ENCODE data around the gene POU3F1.

POU3F1 gene

DNA sequence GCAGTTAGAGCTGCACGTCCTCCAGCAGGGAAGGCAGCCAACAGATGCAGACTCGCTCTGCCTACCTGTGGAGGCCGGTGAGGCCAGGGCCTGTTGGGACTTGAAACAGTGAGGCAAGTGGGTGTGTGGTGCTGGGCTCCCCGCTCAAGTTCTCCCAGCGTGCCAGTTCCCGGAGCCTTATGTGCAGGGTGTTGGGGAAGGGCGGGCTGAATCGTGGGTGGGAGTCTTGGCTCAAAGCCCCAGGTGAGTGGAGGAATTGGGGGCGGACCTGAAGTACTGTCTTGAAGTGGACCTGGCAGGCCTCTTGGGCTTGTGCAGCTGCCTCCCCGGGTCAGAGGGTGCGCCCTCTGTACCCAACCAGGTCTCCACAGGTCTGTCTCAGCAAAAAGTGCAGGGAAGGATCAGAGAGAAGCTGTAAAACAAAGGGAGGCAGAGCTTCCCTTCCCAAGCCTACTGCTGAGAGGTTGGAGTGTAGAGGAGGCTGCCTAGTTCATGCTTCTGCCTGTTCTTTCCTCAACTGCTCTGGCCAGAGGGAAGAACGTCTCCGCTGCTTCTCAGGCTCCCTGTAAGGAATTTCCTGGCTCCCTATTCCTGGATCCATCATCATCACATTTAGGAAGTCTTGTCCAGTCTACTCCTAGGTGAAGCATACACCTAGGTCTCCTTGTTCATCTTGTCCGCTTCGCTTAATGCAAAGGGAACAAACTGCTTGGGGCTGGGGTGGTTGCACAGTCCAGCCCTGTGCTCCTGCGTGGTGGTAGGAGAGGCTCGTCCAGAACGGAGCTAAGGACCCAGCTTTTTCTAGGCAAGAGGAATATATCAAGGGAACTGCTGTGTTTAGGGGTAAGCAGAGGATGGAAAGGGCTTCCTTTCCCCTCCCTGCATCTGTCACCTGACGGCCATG, 19.1 kb downstream of the POU3F1 start:
- no peak for DNase-seq

DNA sequence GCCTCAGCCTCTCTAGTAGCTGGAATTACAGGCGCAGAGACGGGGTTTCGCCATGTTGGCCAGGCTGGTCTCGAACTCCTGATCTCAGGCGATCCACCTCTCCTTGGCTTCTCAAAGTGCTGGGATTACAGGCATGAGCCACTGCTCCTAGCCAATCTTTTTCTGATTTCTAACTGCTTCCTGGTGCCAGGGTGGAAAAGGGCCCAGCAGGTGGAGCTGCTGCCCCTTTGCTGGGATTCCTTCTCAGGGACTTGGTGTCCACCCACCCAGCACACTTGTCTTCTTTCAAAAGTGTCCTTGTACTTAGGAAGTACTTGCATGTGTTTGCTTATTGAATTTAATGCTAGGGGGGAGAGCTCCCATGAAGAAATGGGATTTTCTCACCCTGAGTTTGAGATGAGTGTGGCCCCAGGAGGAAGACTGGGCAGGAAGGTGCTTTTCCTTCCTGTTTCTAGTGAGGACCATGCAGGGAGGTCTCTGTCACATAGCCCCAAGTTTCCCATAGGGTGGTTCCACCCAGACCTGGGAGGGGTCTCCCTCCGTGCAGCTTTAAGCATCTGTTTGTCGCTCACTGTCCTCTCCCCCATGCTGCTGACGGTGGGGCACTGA, 19.9 kb downstream of the POU3F1 start:
- no peak for DNase-seq

DNA sequence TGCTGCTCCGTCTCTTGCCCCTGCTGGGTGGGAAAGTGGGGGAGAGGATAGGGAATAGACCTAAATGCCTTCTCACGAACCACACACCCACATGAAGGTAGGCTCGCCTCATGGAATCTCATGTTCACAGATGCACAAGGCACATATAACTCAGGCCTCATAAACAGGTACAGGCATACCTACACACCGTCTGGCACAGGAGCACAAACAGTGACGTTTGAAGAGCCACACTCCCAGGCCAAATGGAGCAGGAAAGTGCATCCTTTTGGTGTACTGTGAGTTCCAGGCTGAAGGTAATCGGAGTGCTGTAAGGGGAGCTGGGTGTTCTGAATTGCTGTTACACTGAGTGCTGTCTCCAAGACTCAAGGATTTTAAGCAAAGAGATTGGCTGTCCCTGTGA, 20.9 kb downstream of the POU3F1 start:
- no peak for DNase-seq

DNA sequence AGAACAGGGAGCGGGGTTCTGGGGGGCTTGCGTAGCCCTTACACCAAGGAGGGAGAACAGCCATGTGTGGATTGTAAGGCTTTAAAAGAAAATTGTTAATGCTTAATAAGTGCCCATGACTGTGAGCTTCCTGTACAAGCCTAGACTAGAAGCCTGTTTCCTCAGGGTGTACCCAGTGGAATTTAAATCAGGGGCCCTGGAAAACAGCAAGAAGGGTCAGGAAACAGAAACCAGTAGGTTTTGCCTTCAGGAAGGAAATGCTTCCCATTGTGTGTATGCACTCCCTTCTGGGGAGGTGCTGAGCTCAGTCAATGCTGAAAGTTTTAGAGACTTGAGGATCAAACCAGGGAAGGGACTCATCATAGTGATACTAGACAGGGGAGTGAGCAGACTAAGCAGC, 21.4 kb downstream of the POU3F1 start:
- no peak for DNase-seq

DNA sequence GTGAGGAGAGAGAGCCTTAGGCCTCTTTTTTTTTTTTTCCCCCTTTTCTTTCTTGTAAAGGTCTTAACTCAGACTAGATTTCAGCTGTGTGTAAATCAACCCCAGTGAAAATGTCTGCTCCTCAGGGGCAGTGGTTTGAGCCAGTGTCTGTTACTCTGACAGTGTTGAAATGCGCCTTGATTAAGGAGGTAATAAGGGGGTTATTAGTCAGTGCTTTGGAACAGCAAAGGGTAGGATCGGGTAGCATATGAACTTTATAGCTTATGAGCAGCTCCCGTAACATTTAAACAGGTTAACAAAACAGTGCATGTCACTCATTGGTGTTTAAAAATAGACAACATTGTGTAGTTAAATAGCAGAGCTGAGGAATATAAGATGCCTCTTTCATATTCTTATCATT, 23.8 kb downstream of the POU3F1 start:
- DNase-seq, result no peak

DNA sequence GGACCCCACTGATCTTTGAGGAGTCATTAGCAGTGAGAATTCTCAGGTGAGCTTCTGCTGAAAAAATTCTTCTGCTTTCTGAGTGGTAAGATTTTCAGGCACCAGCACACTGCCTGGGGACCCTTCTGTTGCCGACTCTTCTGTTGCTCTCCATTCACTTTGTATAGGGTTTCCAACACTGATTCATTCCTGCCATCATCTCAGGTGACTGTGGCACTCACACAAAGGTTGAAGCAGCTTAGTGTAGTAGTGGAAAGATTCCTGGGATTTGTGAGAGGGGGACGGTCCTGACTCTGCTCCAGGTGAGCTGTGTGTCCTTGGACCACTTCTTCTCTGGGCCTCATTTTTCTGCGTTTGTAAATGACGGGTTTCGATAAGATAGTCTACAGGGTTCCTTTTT, 24.6 kb downstream of the POU3F1 start:
- no peak for DNase-seq

DNA sequence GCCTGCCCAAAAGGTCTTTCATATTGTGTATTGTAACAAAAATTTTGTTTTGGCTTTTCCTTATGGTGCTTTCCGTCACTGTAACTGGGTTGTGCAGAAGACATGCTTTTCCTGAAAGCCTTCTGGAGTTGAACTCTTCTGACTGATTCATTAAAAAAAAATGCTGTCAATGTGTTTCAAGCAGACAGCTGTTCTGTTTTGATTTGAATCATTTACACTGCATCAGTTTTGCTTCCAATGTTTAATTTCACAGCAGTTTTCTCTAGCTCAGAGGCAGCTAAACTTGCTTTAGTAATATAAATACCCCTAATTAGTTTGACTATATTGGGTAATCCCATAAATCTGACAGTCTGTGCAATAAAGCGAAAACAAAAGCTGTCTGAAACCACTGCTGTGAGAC, 26.2 kb downstream of the POU3F1 start:
- no peak for DNase-seq

DNA sequence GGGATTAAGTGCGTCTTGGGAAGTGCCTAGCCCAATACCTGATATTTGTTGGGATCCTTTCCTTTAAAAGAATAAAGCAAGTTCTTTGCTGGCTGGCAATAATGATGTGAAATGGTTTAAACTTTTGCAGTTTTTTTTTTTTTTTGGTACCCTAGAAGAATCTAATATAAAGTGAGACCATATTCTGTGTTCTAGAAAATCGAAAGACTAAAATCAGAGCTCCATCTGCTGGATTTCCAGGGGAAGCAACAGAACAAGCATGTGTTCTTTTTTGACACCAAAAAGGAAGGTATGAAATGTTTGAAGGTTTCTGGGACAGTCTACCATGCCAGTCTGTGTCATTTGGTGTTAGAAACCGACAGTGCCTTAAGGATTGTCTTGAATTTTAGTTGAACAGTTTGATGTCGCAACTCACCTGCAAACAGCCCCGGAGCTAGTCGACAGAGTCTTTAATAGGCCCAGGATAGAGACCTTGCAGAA, 27.7 kb downstream of the POU3F1 start:
- DNase-seq, result peak; percentile 39

DNA sequence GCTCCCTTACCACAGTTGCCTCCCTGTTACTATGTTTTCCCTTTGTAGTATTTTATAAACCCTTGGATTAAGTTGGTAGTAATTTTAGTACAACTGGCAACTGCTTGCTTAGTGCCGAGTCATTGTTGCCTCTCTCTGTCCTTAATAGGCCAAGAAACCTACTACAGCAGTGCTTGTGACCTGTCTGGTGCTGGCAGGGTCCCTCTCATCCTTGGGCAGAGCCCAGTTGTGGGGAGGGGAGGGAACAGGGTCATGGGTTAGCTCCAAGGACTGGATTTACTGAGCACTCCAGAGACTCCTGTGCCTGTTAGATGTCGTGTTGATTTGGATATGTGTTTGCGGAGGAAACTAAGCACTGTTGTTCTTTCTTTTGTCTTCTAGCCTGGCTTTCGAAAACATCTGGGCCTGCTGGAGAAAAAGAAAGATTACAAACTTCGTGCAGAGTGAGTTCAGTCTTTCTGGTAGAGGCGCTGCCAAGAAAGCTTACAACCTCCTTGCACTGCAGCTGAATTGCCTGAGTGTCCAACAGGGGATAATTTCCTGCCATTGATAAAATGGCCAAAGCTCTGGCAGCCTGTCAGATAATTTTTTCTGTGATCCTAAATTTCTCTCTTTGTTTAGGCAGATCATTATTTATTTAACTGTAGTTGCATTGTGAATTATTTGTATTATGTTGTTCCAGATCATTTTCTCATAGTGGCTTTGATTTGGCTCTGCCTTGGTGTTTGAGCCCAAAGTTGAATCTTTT, 30.4 kb downstream of the POU3F1 start:
- peak; percentile 50 for DNase-seq

DNA sequence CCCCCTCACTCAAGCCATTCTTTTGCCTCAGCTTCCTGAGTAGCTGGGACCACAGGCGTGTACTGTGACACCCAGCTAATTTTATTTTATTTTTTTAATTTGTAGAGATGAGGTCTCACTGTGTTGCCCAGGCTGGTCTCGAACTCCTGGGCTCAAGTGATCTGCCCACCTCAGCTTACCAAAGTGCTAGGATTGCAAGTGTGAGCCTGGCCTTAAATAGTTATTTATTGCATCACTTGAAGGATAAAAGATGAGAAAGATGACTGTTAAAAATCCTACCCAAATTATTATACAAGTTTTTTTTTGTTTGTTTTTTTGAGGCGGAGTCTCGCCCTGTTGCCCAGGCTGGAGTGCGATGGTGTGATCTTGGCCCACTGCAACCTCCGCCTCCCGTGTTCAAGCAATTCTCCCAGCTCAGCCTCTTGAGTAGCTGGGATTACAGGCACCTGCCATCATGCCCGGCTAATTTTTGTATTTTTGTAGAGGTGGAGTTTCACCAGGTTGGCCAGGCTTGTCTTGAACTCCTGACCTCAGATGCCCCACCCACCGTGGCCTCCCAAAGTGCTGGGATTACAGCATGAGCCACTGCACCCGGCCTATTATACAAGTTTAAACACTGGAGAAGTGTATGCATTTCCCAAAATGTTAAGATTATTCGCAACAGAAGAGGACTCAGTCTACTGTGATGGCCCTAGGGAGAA, 31.7 kb downstream of the POU3F1 start:
- DNase-seq, result no peak

DNA sequence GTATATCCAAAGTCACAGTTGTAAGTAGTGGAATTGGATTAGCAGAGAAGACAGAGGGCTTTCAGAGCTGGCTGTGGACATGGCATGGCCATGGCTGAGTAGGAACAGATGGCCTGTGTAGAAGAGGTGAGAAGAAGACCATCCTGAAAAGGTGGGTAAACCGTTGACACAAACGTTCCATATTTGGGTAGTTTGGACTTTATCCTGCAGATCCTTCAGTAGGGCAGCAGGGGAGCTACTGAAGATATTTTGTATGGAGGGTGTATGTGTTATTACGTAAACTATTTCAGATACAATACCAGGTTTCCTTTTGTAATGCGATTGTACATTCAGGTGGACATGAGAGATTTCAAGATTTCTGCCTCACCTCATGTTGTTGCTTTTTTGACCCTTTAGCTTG, 32.4 kb downstream of the POU3F1 start:
- DNase-seq, result no peak

DNA sequence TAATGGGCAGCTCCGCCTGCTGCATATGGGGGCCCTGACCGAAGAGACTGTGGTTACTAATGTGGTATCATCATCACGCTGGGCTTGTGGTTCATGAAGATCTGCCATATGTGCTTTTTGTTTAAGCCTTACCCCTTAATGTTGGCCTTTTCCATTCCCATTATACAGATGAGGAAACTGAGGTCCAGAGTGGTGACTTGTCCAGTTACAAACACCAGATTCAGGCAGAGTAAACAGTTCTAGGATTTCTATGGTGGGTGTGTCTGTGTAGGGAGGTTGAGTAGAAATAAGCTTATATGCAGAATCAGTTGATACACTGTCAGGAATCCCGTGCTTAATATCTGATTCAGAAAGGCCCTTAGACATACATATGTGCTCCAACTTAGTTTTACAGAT, 33.4 kb downstream of the POU3F1 start:
- DNase-seq, result no peak

DNA sequence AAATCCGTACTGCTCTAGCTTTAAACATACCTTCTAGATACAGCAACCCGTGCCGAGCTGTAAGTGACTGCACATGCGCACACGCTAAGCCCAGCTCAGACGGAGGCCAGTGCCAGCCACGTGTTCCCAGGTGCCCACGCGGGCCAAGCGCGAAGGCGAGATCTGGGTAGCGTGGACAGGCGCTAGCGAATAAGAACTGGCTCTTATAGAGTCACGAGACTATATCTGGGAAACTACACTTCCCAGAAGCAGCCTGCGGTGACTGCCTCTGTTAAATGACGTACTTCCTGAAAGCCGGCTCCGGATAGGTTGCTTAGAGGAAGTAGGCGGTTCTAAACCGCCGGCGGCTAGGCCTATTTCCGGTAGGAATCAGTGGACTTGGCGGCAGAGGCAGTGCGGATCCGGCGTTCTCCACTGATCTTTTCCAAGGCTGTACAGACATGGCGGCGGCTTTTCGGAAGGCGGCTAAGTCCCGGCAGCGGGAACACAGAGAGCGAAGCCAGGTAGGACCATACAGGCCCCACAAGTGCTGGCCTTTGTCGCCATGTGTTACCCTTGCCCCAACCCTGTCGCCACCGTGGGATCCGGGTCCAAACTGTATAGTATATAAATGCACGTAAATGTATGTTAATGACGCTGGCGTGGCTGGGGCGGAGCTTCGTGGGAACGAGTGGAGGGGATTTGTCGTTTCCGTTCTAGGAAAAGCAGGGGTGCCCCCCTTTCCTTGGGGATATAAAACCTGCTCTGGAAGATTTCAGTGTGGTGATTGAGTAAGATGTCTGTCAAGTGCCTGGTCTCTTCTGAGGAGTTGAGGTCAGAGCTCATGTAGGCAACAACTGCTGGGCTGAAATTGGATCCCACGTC, 34.0 kb downstream of the POU3F1 start, which contains the start of gene UTP11:
Gene UTP11 (plus strand): TSS at position 372 of the 864 bp plus-strand sequence. CDS start 69 bp downstream, at position 441.
- DNase-seq, result peak; percentile 100

DNA sequence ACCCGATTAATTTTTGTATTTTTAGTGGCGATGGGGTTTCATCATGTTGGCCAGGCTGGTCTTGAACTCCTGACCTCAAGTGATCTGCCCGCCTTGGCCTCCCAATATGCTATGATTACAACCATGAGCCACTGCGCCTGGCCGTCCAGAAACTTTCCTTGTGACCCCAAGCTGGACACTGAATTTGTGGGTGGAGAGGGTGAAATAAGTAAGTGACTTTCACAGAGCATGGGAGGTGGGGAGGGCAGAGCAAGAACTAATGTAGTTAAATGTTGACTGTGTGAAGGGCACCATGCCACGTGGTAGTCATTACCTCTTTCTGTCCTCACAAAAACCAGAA, 36.8 kb downstream of the POU3F1 start:
- DNase-seq, result no peak

DNA sequence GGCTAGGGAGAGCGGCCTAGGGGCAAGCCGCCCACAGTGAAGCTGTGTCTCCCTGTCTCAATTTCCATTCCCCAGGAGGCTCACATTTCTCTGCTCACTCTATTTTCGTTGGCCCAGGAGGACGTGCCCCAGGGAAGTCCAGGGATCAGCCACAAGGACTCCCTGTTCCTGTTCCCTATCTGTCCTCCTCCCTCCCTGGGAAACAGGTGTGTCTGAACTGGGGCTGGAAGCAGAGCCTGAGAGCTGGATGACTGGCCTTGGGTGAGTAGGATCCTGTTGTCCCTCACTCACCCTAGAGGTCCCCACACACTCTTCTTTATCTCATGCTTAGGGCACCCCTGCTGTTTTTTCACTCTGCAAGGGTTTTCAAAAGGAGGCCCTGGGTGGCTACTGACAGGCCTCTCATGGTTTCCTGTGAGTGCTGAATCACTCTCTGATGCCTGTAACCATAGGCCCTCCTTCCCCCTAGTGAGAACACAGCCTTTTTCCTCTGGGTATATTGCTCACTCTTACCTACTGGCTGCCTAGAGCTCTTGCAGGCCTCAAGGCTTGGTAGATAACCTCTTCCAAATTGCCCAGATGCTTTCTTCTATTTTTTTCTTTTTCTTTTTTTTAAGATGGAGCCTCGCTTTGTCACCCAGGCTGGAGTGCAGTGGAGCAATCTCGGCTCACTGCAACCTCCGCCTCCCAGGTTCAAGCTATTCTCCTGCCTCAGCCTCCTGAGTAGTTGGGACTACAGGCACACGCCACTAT, 37.3 kb downstream of the POU3F1 start:
- peak; percentile 90 for DNase-seq

DNA sequence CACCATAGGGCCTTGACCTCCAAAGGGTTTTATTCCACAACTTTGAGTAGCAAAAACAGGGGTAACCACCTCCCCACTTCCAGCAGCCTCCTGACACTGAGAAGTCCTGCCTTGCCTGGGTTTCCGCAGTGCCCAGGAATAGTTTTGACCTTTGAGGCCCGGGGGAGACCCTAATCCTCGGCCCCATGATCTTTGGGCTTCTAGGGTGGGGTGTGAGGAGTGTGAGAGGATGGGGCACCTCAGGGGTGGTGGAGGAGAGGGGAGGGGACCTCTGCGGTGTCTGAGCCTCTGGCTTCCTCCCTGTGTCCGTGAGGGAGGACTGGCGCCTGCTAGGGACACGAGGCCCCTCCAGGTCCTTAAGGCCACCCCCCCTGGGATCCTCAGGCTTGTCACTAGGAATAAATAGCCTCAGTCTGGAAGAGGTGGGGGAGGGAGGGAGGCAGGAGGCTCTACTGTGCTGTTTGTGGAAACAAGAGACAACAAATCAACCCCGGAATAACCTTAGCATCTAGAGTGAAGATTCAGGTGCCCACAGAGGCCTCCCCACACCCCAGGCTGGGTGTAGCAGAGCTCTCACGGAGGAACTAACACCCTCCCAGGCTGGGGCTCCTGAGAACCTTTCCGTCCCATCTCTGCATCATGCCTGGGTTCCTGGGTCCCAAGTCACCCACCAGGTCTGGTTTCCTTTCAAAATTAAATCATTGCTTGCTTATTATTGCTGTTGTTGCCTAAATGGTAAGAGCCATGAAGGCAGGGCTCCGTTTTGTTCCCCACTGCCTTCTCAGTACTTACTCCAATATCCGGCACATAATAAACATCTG, 40.4 kb downstream of the POU3F1 start:
- no peak for DNase-seq

DNA sequence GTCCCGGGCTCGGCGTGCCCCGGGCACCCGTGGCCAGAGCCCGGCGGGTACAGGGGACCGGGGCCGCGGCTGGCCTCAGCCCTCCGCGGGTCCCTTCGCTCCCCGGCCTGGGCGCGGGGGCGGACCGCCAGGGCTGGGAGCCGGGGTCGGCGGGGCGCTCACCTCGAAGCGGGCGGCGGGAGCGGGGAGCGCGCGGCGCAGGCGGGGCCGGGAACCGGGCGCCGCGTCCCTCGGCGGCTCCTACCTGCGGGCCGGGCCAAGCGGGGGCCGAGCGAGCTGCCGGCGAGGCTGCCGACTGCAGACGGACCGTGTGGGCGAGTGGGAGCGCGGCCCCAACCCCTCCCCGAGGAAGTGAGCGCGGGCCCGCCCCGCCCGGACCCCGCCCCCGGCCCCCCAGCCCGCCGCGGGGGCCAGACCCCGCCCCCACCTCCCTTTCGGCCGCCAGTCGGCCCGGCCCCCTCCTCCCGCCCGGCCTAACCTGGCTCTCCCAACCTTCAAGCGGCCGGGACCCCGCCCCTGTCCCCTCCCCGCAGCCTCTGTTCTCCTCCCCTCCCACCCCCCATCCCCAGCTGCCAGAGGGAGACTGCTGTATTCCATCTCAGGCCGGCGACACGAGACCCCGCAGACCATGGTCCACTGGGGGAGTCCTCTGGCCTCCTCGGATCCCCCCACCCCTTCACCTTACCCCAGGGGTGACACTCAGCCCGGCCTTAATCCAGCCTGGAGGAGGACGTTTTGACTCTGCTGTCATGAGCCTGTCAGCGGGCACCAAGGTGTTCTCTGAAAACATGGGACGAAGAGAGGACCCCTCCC, 41.2 kb downstream of the POU3F1 start, which contains the start of gene FHL3:
Gene FHL3 (minus strand): TSS at position 320 of the 813 bp plus-strand sequence. CDS start 6,102 bp downstream, outside the sequence.
- no peak for DNase-seq

DNA sequence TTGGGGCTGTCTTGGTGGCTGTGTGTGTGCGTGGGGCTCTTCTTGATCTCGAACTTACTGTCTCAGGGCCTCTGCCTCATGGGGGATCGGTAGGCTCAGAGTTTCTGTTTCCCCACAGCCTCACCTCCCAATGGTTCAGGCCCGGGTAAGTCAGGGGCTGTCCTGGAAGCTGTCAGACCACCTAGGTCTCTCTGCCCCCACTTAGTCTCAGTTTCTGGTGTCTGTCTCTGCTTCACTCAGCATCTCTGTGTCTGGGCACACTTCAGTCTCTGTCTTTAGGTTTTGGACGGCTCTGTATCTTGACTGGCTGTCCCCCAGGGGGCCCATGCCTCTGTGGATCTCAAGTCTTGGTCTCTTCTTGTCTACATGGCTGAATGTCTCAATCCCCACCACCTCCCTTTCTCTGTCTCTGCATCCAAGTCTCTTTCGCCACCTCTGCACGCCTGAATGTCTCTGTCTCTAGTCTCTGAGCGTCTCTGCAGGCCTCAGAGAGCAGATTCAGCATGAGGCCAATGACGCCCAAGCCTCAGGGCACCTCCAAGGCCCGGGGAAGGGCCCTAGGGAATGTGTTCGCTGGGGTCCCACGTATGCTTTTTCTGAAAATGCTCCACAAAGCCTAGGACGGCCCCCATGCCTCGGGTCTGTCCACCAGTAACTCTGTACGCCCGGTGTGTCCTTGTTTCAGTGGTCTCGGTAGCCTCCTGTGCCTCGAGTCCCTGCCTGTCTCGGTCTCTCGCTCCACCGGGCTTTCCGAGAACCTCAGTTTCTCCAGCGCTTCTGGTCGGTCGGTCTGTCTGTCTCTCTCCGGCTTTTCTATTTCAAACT, 42.1 kb downstream of the POU3F1 start:
- no peak for DNase-seq

Data from MV-4-11 (cell line).